DND-41 (cell line): ENCODE measurements around the gene RFX2.
A peak's percentile ranks its signal among the peaks of the same experiment; 100 is the strongest.

Source experiments
- ATAC-seq: fragments of 200-7000 bp; cut with Tn5 transposase; 3 replicates; pipeline ENCODE4 v1.9.1; 2021; ENCODE audit warnings: low read depth; ENCODE audit not compliant: insufficient read depth
- DNase-seq: peaks from one replicate; pipeline ENCODE4 v3.0.0-alpha.2; 2020
- H2AFZ ChIP-seq: 2 replicates; pipeline ENCODE4 v1.6.0; 2012; ENCODE audit warnings: low read depth, low read length
- H3K27ac ChIP-seq: 2 replicates; pipeline ENCODE4 v1.5.1; 2012; ENCODE audit warnings: low read length, inconsistent platforms
- H3K27me3 ChIP-seq: fragments of 200-600 bp; sonication (generic); 2 replicates; pipeline ENCODE4 v1.6.0; 2012; ENCODE audit warnings: low read length, mild to moderate bottlenecking, inconsistent platforms; ENCODE audit not compliant: insufficient read depth, poor library complexity
- H3K36me3 ChIP-seq: 2 replicates; pipeline ENCODE4 v1.5.1; 2012; ENCODE audit warnings: low read length, inconsistent platforms; ENCODE audit not compliant: insufficient read depth
- H3K4me1 ChIP-seq: 2 replicates; pipeline ENCODE4 v1.5.1; 2012; ENCODE audit warnings: mild to moderate bottlenecking, low read length; ENCODE audit not compliant: insufficient read depth
- H3K4me2 ChIP-seq: 2 replicates; pipeline ENCODE4 v1.6.0; 2012; ENCODE audit warnings: mild to moderate bottlenecking, moderate library complexity, low read length, inconsistent platforms; ENCODE audit not compliant: insufficient read depth
- H3K4me3 ChIP-seq, 2 experiments: fragments of 200-600 bp in 1 of 2; shearing (Covaris generic) in 1 of 2; 2 replicates each; pipeline ENCODE4 v1.5.1; 2012 to 2016; ENCODE audit warnings: inconsistent platforms in 2 of 2, low read length in 2 of 2, mild to moderate bottlenecking in 2 of 2, low read depth in 1 of 2, moderate library complexity in 1 of 2
- H3K79me2 ChIP-seq: 2 replicates; pipeline ENCODE4 v1.6.0; 2012; ENCODE audit warnings: low read length, inconsistent platforms; ENCODE audit not compliant: insufficient read depth
- H3K9ac ChIP-seq: 2 replicates; pipeline ENCODE4 v1.6.0; 2012; ENCODE audit warnings: low read depth, mild to moderate bottlenecking, inconsistent platforms, low read length, moderate library complexity
- H3K9me3 ChIP-seq: 2 replicates; pipeline ENCODE4 v1.5.1; 2012; ENCODE audit warnings: low read length, moderate library complexity, mild to moderate bottlenecking, inconsistent platforms; ENCODE audit not compliant: insufficient read depth, severe bottlenecking
- H4K20me1 ChIP-seq: 2 replicates; pipeline ENCODE4 v1.6.0; 2012; ENCODE audit warnings: low read length; ENCODE audit not compliant: insufficient read depth
- EZH2 ChIP-seq: IDR thresholded peaks from 3 replicates; pipeline ENCODE4 v1.6.1; 2012; ENCODE audit warnings: borderline replicate concordance, low read depth, mild to moderate bottlenecking, moderate library complexity, low read length, inconsistent platforms; ENCODE audit not compliant: severe bottlenecking
- TF ChIP-seq, protein P1 (sequence below): IDR thresholded peaks from 2 replicates; pipeline ENCODE4 v1.5.1; 2012; ENCODE audit warnings: borderline replicate concordance, low read length, moderate library complexity, mild to moderate bottlenecking; ENCODE audit not compliant: poor library complexity, severe bottlenecking; ENCODE audit errors: extremely low read depth

Gene RFX2

DNA sequence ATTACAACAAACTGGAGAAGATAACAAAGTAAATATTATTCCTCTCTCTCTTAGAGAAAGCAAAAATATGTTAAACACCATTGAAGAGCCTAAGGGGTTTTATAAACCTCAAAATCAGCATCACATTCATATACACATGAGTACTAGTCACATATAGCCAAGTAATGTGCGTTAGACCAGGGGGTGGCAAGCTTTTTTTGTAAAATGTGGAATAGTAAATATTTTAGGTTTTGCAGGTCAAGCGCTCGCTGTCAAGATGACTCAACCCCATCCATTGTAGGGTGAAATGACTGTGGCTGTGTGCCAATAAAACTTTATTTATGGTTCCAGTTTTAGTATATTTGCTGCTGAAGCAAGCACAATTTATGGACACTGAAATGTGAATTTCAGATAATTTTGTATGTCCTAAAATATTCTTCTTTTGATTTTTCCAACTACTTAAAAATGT, 21.7 kb downstream of the RFX2 start:
- Histone ChIP-seq H3K9ac (no peak overlapping the region), H4K20me1 (no peaks in the 10 kb centered on the region), H3K9me3 (no peaks in the 10 kb centered on the region), H3K4me3 (no peak overlapping the region), H3K36me3 (no peaks in the 10 kb centered on the region), H3K27me3 (no peaks in the 10 kb centered on the region), H3K4me2 (no peak overlapping the region), H3K79me2 (no peaks in the 10 kb centered on the region), H3K4me1 (peaks cover 30% of the 10 kb centered on the region), H3K27ac (no peak overlapping the region), H2AFZ (no peak overlapping the region)
- DNase-seq (no peak), ATAC-seq (no peak)
- TF ChIP-seq, protein P1, sequence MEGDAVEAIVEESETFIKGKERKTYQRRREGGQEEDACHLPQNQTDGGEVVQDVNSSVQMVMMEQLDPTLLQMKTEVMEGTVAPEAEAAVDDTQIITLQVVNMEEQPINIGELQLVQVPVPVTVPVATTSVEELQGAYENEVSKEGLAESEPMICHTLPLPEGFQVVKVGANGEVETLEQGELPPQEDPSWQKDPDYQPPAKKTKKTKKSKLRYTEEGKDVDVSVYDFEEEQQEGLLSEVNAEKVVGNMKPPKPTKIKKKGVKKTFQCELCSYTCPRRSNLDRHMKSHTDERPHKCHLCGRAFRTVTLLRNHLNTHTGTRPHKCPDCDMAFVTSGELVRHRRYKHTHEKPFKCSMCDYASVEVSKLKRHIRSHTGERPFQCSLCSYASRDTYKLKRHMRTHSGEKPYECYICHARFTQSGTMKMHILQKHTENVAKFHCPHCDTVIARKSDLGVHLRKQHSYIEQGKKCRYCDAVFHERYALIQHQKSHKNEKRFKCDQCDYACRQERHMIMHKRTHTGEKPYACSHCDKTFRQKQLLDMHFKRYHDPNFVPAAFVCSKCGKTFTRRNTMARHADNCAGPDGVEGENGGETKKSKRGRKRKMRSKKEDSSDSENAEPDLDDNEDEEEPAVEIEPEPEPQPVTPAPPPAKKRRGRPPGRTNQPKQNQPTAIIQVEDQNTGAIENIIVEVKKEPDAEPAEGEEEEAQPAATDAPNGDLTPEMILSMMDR, result no peak
- no peak for TF ChIP-seq EZH2

- Histone ChIP-seq H3K9ac (peak overlapping the region; percentile 30), H3K79me2 (no peaks in the 10 kb centered on the region), H2AFZ (peak overlapping the region; percentile 30), H3K27me3 (no peaks in the 10 kb centered on the region), H3K4me2 (peak overlapping the region; percentile 61), H3K36me3 (no peaks in the 10 kb centered on the region), H4K20me1 (no peaks in the 10 kb centered on the region), H3K27ac (peak overlapping the region; percentile 47), H3K9me3 (no peaks in the 10 kb centered on the region), H3K4me3 (peak overlapping the region in 1 of 2 experiments; percentile 41; a peak in 2 of 4 replicates), H3K4me1 (peaks cover 30% of the 10 kb centered on the region)
- peak; percentile 97 for ATAC-seq
- DNase-seq, result peak; percentile 70
- TF ChIP-seq EZH2, result no peak
- TF ChIP-seq, protein P1, result no peak
Observed at GRCh38 chr19:6087074-6087571, 23.2 kb downstream of the RFX2 start.

DNA sequence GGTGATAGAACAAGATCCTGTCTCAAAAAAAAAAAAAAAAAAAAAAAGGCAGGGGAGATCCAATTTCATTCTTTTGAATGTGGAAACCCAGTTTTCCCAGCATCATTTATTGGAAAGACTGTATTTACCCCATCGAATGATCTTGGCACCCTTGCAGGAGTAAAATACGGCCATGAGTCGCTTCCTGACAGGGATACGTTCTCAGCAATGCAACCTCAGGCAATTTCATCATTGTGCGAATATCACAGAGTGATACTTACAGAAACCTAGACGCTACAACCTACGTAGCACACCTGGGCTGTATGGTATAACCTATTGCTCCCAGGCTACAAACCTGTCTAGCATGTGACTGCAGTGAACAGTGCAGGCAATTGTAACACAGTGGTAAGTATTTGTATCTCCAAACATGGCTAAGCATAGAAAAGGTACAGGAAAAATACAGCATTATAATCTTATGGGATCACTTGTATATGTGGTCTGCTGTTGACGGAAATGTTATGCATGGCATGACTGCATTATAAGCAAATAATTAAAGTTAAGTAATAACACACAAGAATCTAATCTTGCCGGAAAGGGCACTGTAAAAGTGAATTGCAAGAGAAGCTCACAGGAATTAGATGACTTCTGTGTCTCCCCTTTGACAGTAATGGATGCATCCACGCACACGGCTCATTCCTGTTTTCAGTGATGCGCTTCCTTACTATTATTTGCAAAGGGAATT, 24.1 kb downstream of the RFX2 start:
- Histone ChIP-seq H3K9me3 (no peaks in the 10 kb centered on the region), H3K27ac (peak overlapping the region; percentile 42), H4K20me1 (no peaks in the 10 kb centered on the region), H3K27me3 (no peaks in the 10 kb centered on the region), H3K4me1 (peaks cover 30% of the 10 kb centered on the region), H2AFZ (peak overlapping the region; percentile 30), H3K36me3 (no peaks in the 10 kb centered on the region), H3K79me2 (no peaks in the 10 kb centered on the region), H3K9ac (peak overlapping the region; percentile 30; the same call in 1 of the 2 replicates), H3K4me3 (peak overlapping the region in 1 of 2 experiments; percentile 41; a peak in 1 of 4 replicates), H3K4me2 (peak overlapping the region; percentile 61)
- ATAC-seq (no peak), DNase-seq (no peak)
- TF ChIP-seq EZH2, result no peak
- TF ChIP-seq, protein P1, result no peak
